HL-60/S4 treated with phorbol 12-myristate 13-acetate at 8.2 ng/mL for 4 days and 3 days (cell line): Measurements from ENCODE around the gene RAPGEF2.

Experiments used
- in situ Hi-C: fragments of 300-500 bp; cut with MboI; formaldehyde crosslinking; loops from 2 replicates; pipeline ENCODE4 v1.15.0; 2022; ENCODE audit warnings: low sequenced_read_pairs

Gene RAPGEF2

GRCh38 chr4:159384017-159384416, 281.1 kb downstream of the RAPGEF2 start:
- in situ Hi-C loops, result no loop called here

GRCh38 chr4:159384632-159385031, 281.8 kb downstream of the RAPGEF2 start:
- in situ Hi-C loops, result no loop called here

GRCh38 chr4:159386620-159387019, 283.7 kb downstream of the RAPGEF2 start:
- in situ Hi-C loops, result no loop called here

- in situ Hi-C loops, result no loop called here
These were observed 286.9 kb downstream of the RAPGEF2 start for GRCh38 chr4:159389756-159390155.

- in situ Hi-C loops, result no loop called here
These were observed 287.8 kb downstream of the RAPGEF2 start for GRCh38 chr4:159390648-159391047.

- in situ Hi-C loops, result no loop called here
These were observed 292.8 kb downstream of the RAPGEF2 start for GRCh38 chr4:159395693-159396092.

- in situ Hi-C loops, result no loop called here
These were observed 293.3 kb downstream of the RAPGEF2 start for GRCh38 chr4:159396151-159396550.

- in situ Hi-C loops, result no loop called here
These were observed 295.4 kb downstream of the RAPGEF2 start for GRCh38 chr4:159398236-159398638.

- in situ Hi-C loops, result no loop called here
These were observed 297.8 kb downstream of the RAPGEF2 start for GRCh38 chr4:159400558-159401225.

- in situ Hi-C loops, result no loop called here
These were observed 298.4 kb downstream of the RAPGEF2 start for GRCh38 chr4:159401226-159401712.

GRCh38 chr4:159401791-159402380, 299.0 kb downstream of the RAPGEF2 start:
- in situ Hi-C loops, result no loop called here
